HuH-7 (cell line): Measurements from ENCODE around the gene PLA2G4D.

Experiments
- DNase-seq: peaks from one replicate; pipeline ENCODE4 v3.0.0; 2011; ENCODE audit warnings: low spot score

Gene PLA2G4D

DNA sequence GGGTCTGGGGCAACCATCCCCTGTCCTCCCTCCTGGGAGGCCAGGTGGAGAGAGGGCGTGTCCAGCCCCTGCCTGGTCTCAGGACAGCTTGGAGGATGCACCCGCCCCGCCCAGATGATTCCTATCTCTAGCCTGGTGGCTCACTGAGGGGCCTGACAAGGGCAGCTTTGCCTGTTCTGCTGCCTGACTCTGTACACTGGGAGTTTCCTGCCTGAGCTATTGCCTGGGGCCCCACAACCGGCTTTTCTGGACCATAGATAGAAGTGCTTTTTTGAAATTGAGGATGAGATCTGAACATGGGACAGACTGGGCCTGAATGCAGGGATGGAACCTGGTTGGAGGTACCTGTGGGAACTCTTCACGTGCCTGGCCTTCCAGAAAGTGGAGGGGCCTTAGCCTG is 72.8 kb downstream of the PLA2G4D start:
- no peak for DNase-seq

GRCh38 chr15:42020713-42021273 is 73.6 kb downstream of the PLA2G4D start, which contains the start of gene PLA2G4E:
Gene PLA2G4E, minus strand, starts transcription at chr15:42021042. Its CDS starts 12 bp downstream, at chr15:42021030.
- DNase-seq = no peak

DNA sequence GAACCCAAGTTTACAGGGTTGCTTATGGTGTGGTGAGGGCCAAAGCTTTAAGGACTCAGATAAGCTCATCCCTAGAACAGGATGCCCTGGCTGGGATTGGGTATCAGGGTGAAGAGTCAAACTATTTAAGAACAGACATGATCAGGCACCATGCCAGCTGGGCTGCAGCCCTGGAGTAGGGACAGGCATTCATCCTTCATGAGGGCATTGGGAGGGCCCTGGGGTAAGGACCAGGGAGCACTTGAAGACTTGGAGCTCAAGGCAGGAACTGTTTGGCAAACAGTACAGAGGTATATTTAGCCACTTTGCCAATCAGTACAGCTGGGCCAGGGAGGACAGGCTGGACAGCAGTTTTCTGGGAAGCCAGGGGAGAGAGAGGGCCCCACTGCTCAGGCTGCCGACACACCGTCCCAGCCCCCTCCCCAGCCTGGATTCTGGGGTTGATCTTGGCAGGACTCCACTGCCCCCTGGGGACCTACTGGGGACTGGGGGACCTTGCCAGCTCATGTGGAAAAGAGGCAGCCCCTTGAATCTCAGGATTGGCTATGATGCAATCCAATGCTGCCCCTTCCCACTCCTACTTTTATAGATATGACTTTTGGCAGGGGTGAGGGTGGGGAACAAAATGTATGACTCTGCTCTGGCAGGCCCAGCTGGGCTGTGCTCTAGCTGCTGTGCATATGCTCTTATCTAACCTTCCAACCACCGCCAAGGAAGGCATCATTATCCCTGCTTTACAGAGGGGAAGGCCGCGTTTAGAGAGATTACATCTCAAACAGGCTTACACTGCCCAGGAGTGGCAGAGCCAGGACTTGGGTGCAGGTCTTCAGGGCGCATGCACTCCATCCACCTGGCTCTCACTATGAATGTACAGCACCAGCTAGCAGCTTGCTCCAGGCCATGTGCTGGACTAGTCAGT is 75.8 kb downstream of the PLA2G4D start:
- no peak for DNase-seq
